HFF-Myc (cell line): ENCODE results near the gene S1PR3.

Experiments
- DNase-seq: peaks from one replicate; pipeline ENCODE4 v3.0.0-alpha.2; 2011; ENCODE audit warnings: low read depth; ENCODE audit errors: extremely low read depth
- H3K4me3 ChIP-seq: replicated peaks from 2 replicates; pipeline ENCODE4 v1.5.1; 2011; ENCODE audit warnings: low read depth, mild to moderate bottlenecking, control low read depth, low read length
- TF ChIP-seq, protein P1 (sequence below): IDR thresholded peaks from 2 replicates; pipeline ENCODE4 v1.5.1; 2012; ENCODE audit warnings: mild to moderate bottlenecking, low read depth, low read length, control low read depth; ENCODE audit errors: missing control alignments

S1PR3 gene

DNA sequence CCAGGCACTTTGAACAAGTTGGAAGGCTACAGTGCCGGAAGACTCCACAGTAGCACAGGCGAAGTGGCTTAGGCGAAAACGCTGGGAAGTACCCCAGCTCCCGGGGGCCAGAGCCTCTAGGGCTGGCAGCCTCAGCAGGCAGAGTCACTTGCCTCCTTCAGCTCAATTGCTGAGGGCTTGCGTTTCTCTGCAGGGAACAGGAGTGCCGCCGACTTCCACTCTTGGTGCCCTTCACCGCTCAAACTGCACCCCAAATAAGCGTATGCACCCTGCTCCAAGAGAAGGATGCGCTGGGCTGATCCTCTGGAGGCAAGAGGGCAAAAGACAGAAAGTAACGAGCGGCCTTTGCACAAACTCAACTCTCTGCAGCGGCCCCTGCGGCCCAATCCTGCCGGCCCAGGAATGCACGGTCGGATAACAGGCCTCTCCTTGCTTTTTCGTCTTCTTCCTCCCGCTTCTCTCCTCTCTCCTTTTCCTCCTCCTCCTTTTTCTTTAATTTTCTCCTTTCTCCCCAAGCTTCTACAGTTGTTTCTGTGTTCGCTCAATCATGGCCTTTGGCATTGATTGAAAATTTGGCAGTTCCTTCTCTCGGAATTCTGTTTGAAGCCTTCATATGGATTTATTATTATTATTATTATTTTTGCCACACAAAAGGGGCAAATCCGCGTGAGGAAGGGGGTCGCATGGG lies 1.1 kb upstream of the S1PR3 start:
- H3K4me3 ChIP-seq, result peak overlapping the region; percentile 88
- no peak for DNase-seq
- TF ChIP-seq, protein P1, sequence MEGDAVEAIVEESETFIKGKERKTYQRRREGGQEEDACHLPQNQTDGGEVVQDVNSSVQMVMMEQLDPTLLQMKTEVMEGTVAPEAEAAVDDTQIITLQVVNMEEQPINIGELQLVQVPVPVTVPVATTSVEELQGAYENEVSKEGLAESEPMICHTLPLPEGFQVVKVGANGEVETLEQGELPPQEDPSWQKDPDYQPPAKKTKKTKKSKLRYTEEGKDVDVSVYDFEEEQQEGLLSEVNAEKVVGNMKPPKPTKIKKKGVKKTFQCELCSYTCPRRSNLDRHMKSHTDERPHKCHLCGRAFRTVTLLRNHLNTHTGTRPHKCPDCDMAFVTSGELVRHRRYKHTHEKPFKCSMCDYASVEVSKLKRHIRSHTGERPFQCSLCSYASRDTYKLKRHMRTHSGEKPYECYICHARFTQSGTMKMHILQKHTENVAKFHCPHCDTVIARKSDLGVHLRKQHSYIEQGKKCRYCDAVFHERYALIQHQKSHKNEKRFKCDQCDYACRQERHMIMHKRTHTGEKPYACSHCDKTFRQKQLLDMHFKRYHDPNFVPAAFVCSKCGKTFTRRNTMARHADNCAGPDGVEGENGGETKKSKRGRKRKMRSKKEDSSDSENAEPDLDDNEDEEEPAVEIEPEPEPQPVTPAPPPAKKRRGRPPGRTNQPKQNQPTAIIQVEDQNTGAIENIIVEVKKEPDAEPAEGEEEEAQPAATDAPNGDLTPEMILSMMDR, result no peak

DNA sequence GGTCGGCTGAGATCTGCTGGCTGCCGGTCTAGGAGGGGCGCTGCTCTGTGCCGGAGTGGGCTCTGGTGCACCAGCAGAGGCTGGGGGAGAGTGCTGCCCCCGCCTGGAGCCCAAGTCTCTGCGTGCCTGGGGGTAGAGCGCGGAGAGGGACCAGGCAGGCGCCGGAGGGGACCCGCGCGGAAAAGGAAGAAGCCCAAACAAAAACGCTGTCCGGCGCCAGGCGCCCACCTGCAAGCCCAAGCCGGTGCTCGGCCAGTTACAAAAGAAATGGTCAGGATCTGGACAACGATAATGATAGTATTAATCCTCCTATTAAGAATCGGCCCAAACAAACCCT lies 571 bp upstream of the S1PR3 start:
- peak overlapping the region; percentile 88 for H3K4me3 ChIP-seq
- TF ChIP-seq, protein P1, result no peak

DNA sequence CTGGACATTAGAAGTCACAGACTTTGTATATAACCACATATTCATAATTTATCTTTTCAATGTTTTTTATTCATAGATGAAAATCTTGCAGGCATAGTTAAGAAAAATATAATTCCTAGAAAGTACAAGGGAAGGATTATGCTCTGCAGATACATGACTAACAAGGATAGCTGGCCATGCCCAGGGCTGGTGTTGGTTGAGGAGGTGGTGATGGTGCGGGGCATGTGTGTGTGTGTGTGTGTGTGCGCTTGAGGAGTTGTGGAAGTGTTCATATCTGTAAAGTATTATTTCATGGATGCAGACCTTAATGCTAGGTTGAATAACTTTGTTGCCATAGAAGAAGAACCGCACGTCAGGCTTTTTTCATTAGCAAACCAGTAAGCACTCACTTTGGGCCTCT lies 1.3 kb downstream of the S1PR3 start:
- no peak for DNase-seq
- peak overlapping the region; percentile 88 for H3K4me3 ChIP-seq
- TF ChIP-seq, protein P1, result no peak

More for the DNA sequence above, 571 bp upstream of the S1PR3 start:
- no peak for DNase-seq

DNA sequence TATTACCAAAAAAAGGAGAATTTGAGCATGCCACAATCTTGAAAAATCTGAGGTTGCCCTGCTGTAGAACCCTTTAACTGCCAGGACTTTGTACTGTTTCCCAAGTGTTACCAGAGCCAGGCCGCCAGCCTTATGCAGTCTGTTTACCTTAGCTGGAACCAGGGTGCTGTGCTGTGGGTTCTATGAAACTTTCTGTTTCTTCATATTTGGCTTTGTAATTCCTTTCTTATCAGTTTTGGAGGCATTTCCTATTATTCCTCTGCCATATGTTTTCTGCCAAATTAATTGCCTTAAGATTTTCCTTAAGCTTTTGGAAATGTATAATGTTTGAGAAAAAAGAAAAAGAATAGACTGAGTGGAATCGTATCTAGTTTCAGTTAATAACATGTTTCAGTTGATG lies 2.1 kb downstream of the S1PR3 start:
- TF ChIP-seq, protein P1, result no peak
- no peak for DNase-seq
- H3K4me3 ChIP-seq, result peak overlapping the region; percentile 88

DNA sequence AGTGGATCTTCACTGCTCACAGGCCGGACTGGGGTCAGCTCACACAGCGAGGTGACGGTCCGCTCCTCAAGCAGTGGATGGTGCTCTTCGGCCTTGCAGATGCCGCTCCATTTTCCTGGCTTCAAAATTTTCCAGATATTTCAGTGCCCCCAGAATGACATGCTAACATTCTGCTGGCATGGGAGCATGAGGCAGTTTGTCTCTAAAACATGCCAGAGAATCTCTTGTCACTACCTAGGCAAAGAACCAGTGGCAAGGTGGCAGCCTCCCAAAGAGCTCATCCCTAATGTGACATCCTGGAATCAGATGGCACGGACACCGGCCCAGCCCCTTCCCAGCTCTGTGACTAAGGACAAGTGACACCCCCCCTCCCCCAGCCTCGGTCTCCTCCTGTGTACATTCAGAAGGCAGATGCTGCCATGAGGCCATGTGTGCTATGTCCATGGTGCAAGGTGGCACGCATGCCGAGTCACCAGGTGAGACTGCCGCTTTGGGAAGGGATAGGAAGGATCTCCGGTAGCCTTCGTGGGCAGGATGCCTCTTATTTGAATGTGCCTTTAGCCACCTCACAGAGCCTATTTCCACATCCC lies 2.7 kb downstream of the S1PR3 start:
- TF ChIP-seq, protein P1, result no peak
- no peak for DNase-seq
- peak overlapping the region; percentile 88 for H3K4me3 ChIP-seq

DNA sequence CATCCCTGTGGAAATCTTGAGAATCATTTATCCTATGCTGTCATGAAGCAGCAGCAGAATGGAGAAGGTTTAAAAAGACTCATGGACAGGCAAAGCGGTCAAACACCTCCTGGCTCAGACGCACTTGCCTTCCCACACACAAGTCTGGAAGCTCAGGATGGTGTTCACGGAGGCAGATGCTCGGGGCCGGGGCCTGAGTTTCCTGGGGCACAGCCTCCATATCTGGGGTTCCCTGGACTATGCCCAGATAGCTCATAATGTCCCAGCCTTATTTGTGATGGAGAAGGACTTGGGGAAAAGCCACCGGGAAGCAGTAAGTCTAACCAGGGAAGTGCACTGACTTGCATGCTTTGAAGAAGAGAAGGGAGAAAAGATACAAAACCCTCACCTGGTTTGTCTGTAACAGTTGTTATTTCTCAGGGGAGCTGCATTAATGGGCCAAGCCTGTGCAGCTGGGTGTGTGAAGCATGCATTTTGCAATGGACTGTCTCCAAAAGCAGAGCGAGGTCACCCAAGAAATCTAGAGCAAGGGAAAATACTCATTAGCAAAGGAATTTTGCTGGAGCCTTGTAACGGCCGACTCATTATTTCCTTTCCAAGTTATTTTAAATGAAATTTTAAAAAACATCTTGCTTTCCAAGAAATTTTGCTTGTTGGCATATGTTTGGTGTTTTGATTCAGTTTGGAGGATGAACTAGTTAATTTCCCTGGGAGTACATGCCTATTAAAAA lies 3.4 kb downstream of the S1PR3 start:
- TF ChIP-seq, protein P1, result no peak
- no peak for DNase-seq
- peak overlapping the region; percentile 88 for H3K4me3 ChIP-seq
